Lung (tissue), 12 donors: ENCODE data around the gene HEPHL1. TPM values are rescaled to one million over a fixed set of nuclear protein-coding genes. Genes with fewer than 3 reads are reported as not detected.

Experiments
- ATAC-seq: fragments of 200-7000 bp; cut with Tn5 transposase; one replicate; pipeline ENCODE4 v1.9.1; 2020; ENCODE audit warnings: moderate number of reproducible peaks; ENCODE audit not compliant: insufficient read depth, low FRiP score
- DNase-seq, 3 donors: peaks; one replicate each; pipeline ENCODE4 v3.0.0-alpha.2; 2013 to 2017
- H3K27ac ChIP-seq, 2 donors: one replicate each; pipeline ENCODE4 v1.5.1; 2013; ENCODE audit warnings: mild to moderate bottlenecking in 2 of 2, moderate library complexity in 2 of 2, control low read depth in 1 of 2, inconsistent platforms in 1 of 2, low read depth in 1 of 2, low read length in 1 of 2
- H3K27me3 ChIP-seq, 3 donors: one replicate each; pipeline ENCODE4 v1.5.1; 2013; ENCODE audit warnings: low read length in 2 of 3; ENCODE audit not compliant: control insufficient read depth in 3 of 3, insufficient read depth in 3 of 3
- H3K36me3 ChIP-seq, 4 donors: one replicate each; pipeline ENCODE4 v1.5.1; 2013; ENCODE audit warnings: low read length in 4 of 4, mild to moderate bottlenecking in 1 of 4, moderate library complexity in 1 of 4; ENCODE audit not compliant: control insufficient read depth in 4 of 4, insufficient read depth in 4 of 4
- H3K4me1 ChIP-seq, 5 donors: one replicate each; pipeline ENCODE4 v1.5.1; 2013; ENCODE audit warnings: low read length in 5 of 5, mild to moderate bottlenecking in 2 of 5, moderate library complexity in 1 of 5; ENCODE audit not compliant: control insufficient read depth in 5 of 5, insufficient read depth in 5 of 5
- H3K4me3 ChIP-seq: one replicate; pipeline ENCODE4 v1.5.1; 2013; ENCODE audit warnings: mild to moderate bottlenecking, control low read depth, moderate library complexity
- H3K9ac ChIP-seq, 2 donors: one replicate each; pipeline ENCODE4 v1.5.1; 2013; ENCODE audit warnings: low read length in 2 of 2, control low read depth in 1 of 2; ENCODE audit not compliant: insufficient read depth in 1 of 2
- H3K9me3 ChIP-seq, 4 donors: one replicate each; pipeline ENCODE4 v1.5.1; 2013; ENCODE audit warnings: low read length in 3 of 4, mild to moderate bottlenecking in 1 of 4, moderate library complexity in 1 of 4; ENCODE audit not compliant: control insufficient read depth in 4 of 4, insufficient read depth in 3 of 4
- WGBS, 2 donors: extraction: QIAGEN DNeasy Blood & Tissue Kit; methylation state at CpG; one replicate each; pipeline ENCODE4 v1.1.7; 2013; 5-methylcytosine and 5-hydroxymethylcytosine counted together
- polyA plus RNA-seq, 2 donors: library from polyadenylated mRNA; stranded (reverse); fragments of 200-250 nt; gene quantifications; one replicate each; pipeline ENCODE4 v1.2.1, GENCODE V29; 2013
- total RNA-seq, 2 donors: library from RNA; depleted of rRNA in 1 of 2; stranded (reverse); fragments of >200 nt in 1 of 2; gene quantifications; one replicate each; pipeline ENCODE4 v1.2.1, GENCODE V29; 2014 to 2021
- TF ChIP-seq, protein P1 (sequence below): IDR thresholded peaks from 2 replicates; pipeline ENCODE4 v1.5.1; 2012; ENCODE audit warnings: mild to moderate bottlenecking; ENCODE audit errors: control extremely low read depth, extremely low read depth
- donor health status: control.
- donor health status: control.
- donor health status: Bipolar disorder and iron deficiency.
- donor health status: healthy.
- donor health status: DM: yes; HTN: yes; CAD: no.

Gene HEPHL1
- total and polyA plus RNA-seq, 4 donors, result not detected

DNA sequence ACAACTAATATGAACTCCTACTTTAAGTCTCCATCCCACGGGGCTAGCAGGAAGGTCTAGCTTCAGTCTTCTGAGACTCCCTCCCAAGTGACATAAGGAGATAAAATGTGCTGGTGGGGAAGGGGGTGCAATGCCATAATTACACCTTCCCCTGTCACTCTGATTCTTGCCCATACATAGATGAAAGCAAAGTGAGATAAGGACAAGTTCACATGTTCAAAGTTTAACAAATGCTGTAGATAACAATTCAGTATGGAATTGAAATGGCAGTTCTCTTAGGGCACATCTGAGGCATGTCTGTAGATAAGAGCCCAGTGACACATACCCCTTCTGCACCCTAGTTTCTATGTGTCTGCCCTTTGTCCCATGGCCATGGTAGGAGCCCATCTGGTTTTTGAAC lies 69.2 kb downstream of the HEPHL1 start:
- Histone ChIP-seq H3K4me1 (peaks cover 0 to 5% (median 0%) of the 10 kb centered on the region in 5 donors), H3K27me3 (no peaks in the 10 kb centered on the region), H3K36me3 (no peaks in the 10 kb centered on the region), H3K9ac (no peak overlapping the region), H3K27ac (no peak overlapping the region), H3K4me3 (no peak overlapping the region), H3K9me3 (peaks cover 0 to 4% (median 0%) of the 10 kb centered on the region in 4 donors)
- TF ChIP-seq, protein P1, sequence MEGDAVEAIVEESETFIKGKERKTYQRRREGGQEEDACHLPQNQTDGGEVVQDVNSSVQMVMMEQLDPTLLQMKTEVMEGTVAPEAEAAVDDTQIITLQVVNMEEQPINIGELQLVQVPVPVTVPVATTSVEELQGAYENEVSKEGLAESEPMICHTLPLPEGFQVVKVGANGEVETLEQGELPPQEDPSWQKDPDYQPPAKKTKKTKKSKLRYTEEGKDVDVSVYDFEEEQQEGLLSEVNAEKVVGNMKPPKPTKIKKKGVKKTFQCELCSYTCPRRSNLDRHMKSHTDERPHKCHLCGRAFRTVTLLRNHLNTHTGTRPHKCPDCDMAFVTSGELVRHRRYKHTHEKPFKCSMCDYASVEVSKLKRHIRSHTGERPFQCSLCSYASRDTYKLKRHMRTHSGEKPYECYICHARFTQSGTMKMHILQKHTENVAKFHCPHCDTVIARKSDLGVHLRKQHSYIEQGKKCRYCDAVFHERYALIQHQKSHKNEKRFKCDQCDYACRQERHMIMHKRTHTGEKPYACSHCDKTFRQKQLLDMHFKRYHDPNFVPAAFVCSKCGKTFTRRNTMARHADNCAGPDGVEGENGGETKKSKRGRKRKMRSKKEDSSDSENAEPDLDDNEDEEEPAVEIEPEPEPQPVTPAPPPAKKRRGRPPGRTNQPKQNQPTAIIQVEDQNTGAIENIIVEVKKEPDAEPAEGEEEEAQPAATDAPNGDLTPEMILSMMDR, result no peak
- ATAC-seq, result no peak
- no peak for DNase-seq
- 73 to 75% methylated on average over 1 of the region's 1 CpG for WGBS, 2 donors

DNA sequence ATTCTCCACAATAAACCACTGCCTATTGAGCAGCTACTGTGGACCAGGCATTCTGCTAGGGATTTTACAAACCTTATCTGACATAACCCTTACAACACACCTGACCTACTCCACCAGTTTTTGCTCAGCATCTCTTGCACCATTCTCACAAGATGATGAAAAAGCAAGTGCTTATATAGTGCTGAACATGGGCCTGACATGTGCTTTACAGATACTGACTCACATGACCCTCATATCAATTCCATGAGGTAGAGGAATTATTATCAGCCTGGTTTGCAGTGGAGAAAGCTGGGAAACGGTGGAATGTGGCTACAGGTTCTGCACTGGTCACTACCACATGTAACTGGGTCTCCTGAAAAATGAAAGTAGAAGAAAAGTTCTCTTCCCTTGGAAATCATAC lies 69.9 kb downstream of the HEPHL1 start:
- Histone ChIP-seq H3K9me3 (peaks cover 0 to 4% (median 0%) of the 10 kb centered on the region in 4 donors), H3K4me1 (peaks cover 0 to 5% (median 0%) of the 10 kb centered on the region in 5 donors), H3K27ac (no peak overlapping the region), H3K36me3 (no peaks in the 10 kb centered on the region), H3K4me3 (no peak overlapping the region), H3K27me3 (no peaks in the 10 kb centered on the region), H3K9ac (no peak overlapping the region)
- TF ChIP-seq, protein P1, result no peak
- 62 to 75% methylated on average over 1 of the region's 1 CpG for WGBS, 2 donors
- no peak for ATAC-seq
- DNase-seq, result no peak

DNA sequence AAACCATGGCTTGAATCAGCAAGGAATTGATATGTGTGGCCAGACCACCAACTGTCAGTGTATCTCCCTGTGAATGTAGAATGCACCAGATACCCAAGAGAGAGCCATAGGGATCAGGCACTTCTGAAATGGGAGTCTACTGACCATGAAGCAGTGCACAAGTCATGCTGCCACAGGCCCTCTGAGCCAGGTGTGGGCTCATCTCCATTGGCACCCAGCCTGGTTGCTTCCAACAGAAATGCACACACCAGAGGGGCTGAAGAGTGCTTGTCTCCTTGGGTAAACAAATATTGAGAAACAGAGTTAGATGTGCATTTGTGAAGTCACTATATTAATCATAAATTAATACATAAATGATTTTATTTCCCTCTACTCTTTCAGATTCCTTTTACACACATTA lies 79.1 kb downstream of the HEPHL1 start:
- no peak for DNase-seq
- TF ChIP-seq, protein P1, result no peak
- no peak overlapping the region for H3K9ac ChIP-seq
- H3K4me1 ChIP-seq, result no peaks in the 10 kb centered on the region
- no peak for ATAC-seq
- H3K9me3 ChIP-seq, result peaks cover 0 to 2% (median 0%) of the 10 kb centered on the region in 4 donors
- no peak overlapping the region for H3K4me3 ChIP-seq
- H3K27ac ChIP-seq, result no peak overlapping the region
- no peaks in the 10 kb centered on the region for H3K27me3 ChIP-seq
- H3K36me3 ChIP-seq, result no peaks in the 10 kb centered on the region

DNA sequence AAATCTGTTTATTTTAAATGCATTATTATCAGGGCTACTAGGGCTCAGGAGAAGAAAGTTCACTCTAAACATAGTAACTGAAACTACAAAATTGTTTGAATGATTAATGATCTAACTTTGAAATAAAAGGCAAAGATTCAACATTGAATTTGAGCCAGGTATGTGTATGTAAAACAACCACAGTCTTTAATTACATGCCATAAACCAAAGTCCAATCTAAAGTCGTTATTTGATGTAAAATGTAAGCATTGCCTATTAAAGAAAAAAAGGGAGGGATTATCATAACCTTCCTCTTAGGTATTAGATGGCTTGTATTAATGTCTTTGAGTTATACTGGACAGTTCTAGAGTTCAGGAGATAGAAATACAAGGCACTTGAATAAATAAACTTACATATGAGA lies 82.3 kb downstream of the HEPHL1 start:
- Histone ChIP-seq H3K27me3 (no peaks in the 10 kb centered on the region), H3K9me3 (peaks cover 0 to 2% (median 0%) of the 10 kb centered on the region in 4 donors), H3K9ac (no peak overlapping the region), H3K36me3 (no peaks in the 10 kb centered on the region), H3K27ac (no peak overlapping the region), H3K4me1 (no peaks in the 10 kb centered on the region), H3K4me3 (no peak overlapping the region)
- DNase-seq (no peak), ATAC-seq (no peak)
- TF ChIP-seq, protein P1, result no peak
- 62 to 64% methylated on average over 1 of the region's 1 CpG for WGBS, 2 donors
